PC-9 (cell line): Measurements from ENCODE around the gene NTM. TPM values are rescaled to one million over a fixed set of nuclear protein-coding genes. Genes with fewer than 3 reads are reported as not detected.

Experiments
- BruUV-seq: library from RNA; stranded (reverse); fragments of 400-500 nt; replicated peaks from 2 replicates; lab custom pipeline; 2021; lab: Mats Ljungman, UMichigan
- CTCF ChIA-PET: fragments of 300-600 bp; sonication (Branson Sonifier 250); formaldehyde crosslinking; loops from one replicate; lab custom pipeline; 2022; ENCODE audit warnings: antibody characterized with exemption; lab: Charles Lee
- POLR2A ChIA-PET: fragments of 300-600 bp; sonication (Branson Sonifier 250); formaldehyde crosslinking; loops from one replicate; lab custom pipeline; 2022; ENCODE audit warnings: antibody characterized with exemption; ENCODE audit not compliant: unreplicated experiment; lab: Charles Lee
- DNase-seq, 2 experiments: peaks; one replicate each; pipeline versions ENCODE4 v3.0.0 to v3.0.0-alpha.2; 2015 to 2022; ENCODE audit warnings: mixed read lengths in 1 of 2
- H2AFZ ChIP-seq: fragments of 200-600 bp; sonication (generic); 2 replicates; pipeline ENCODE4 v1.8.1; 2017; ENCODE audit warnings: antibody characterized with exemption
- H3F3A ChIP-seq: fragments of 200-600 bp; sonication (generic); 2 replicates; pipeline ENCODE4 v1.8.1; 2017; ENCODE audit warnings: antibody characterized with exemption, mild to moderate bottlenecking, low read depth; ENCODE audit not compliant: insufficient read depth
- H3K27ac ChIP-seq: fragments of 200-600 bp; sonication (generic); 2 replicates; pipeline ENCODE4 v1.6.1; 2016; ENCODE audit warnings: mixed run types
- H3K27me3 ChIP-seq: fragments of 200-600 bp; sonication (generic); 2 replicates; pipeline ENCODE4 v1.6.1; 2016; ENCODE audit warnings: low read depth, mixed run types; ENCODE audit not compliant: insufficient read depth
- H3K36me3 ChIP-seq: fragments of 200-600 bp; sonication (generic); 2 replicates; pipeline ENCODE4 v1.6.1; 2016; ENCODE audit warnings: low read depth, mixed run types
- H3K4me1 ChIP-seq: fragments of 200-600 bp; sonication (generic); replicated peaks from 2 replicates; pipeline ENCODE4 v1.6.1; 2016; ENCODE audit warnings: mixed run types; ENCODE audit not compliant: insufficient read depth
- H3K4me2 ChIP-seq: fragments of 200-600 bp; sonication (generic); 2 replicates; pipeline ENCODE4 v1.6.1; 2017; ENCODE audit warnings: mixed run types
- H3K4me3 ChIP-seq: fragments of 200-600 bp; sonication (generic); 2 replicates; pipeline ENCODE4 v1.6.1; 2016; ENCODE audit warnings: mixed run types
- H3K79me2 ChIP-seq: fragments of 200-600 bp; sonication (generic); 2 replicates; pipeline ENCODE4 v1.6.1; 2017; ENCODE audit warnings: low read depth, mixed run types
- H3K9me2 ChIP-seq: fragments of 200-600 bp; sonication (generic); 2 replicates; pipeline ENCODE4 v1.8.1; 2017; ENCODE audit warnings: mild to moderate bottlenecking; ENCODE audit not compliant: insufficient read depth
- H3K9me3 ChIP-seq: fragments of 200-600 bp; sonication (generic); 2 replicates; pipeline ENCODE4 v1.8.1; 2016; ENCODE audit warnings: low read depth; ENCODE audit not compliant: insufficient read depth
- H4K20me1 ChIP-seq: fragments of 200-600 bp; sonication (generic); 2 replicates; pipeline ENCODE4 v1.8.1; 2017; ENCODE audit not compliant: insufficient read depth
- EZH2 ChIP-seq: fragments of 200-600 bp; sonication (generic); IDR thresholded peaks from 2 replicates; pipeline ENCODE4 v1.8.0; 2017; ENCODE audit warnings: antibody characterized with exemption, low read depth
- intact Hi-C: fragments of 100-400 bp; cut with micrococcal nuclease; formaldehyde crosslinking; loops from one replicate; pipeline ENCODE4 v1.10.0; 2022; ENCODE audit not compliant: unreplicated experiment
- total RNA-seq: library from RNA; stranded (reverse); gene quantifications from 2 replicates; pipeline ENCODE4 v1.2.3, GENCODE V29; 2021
- TF ChIP-seq, protein P1 (sequence below): fragments of 200-600 bp; sonication (generic); conservative IDR thresholded peaks from 2 replicates; pipeline ENCODE4 v1.6.1; 2017; ENCODE audit warnings: mixed run types, antibody characterized with exemption, mild to moderate bottlenecking, moderate library complexity

NTM gene
- total RNA-seq, 1 experiment from 2014 or later = not detected

DNA sequence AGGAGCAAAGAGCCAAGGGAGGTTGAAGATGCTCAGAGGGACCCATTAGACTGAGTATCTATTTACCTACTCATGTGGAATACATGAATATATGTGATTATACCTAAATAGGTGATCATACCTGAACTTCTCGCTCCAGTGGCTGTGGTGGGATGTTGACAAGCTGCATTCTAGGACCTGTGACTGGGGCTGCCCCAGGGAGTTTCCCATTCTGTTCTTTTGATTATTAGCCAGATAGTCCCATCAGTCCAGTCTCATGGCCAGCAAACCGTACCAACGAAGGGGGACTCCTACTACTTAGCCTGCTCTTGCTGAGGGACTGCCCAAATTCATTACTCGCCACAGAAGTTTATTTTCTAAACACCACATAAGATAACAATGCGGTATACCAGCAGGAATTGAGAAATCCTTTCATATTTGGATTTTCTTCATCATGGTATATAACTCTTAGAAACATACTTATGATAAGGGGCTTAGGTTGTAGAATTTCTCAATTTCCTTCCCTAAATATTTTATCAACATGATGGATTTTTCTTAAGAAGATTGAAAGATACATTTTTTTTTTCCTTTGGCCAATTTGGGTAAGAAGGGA, 273.9 kb downstream of the NTM start:
- H3F3A ChIP-seq = no peaks in the 10 kb centered on the region
- no peaks in the 10 kb centered on the region for H3K79me2 ChIP-seq
- intact Hi-C loops = no loop called here
- H3K27ac ChIP-seq = no peak overlapping the region
- no peak overlapping the region for H3K4me3 ChIP-seq
- no peak overlapping the region for H2AFZ ChIP-seq
- no peak for TF ChIP-seq EZH2
- TF ChIP-seq, protein P1, sequence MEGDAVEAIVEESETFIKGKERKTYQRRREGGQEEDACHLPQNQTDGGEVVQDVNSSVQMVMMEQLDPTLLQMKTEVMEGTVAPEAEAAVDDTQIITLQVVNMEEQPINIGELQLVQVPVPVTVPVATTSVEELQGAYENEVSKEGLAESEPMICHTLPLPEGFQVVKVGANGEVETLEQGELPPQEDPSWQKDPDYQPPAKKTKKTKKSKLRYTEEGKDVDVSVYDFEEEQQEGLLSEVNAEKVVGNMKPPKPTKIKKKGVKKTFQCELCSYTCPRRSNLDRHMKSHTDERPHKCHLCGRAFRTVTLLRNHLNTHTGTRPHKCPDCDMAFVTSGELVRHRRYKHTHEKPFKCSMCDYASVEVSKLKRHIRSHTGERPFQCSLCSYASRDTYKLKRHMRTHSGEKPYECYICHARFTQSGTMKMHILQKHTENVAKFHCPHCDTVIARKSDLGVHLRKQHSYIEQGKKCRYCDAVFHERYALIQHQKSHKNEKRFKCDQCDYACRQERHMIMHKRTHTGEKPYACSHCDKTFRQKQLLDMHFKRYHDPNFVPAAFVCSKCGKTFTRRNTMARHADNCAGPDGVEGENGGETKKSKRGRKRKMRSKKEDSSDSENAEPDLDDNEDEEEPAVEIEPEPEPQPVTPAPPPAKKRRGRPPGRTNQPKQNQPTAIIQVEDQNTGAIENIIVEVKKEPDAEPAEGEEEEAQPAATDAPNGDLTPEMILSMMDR = no peak
- H4K20me1 ChIP-seq = no peaks in the 10 kb centered on the region
- no peaks in the 10 kb centered on the region for H3K4me1 ChIP-seq
- ChIA-PET CTCF (no interaction called here), POLR2A (no interaction called here)
- peaks cover 83% of the 10 kb centered on the region for H3K27me3 ChIP-seq
- H3K9me2 ChIP-seq = no peaks in the 10 kb centered on the region
- no peaks in the 10 kb centered on the region for H3K9me3 ChIP-seq
- H3K4me2 ChIP-seq = no peak overlapping the region
- BruUV-seq = no TSS peak
- DNase-seq = no peak
- H3K36me3 ChIP-seq = no peaks in the 10 kb centered on the region

DNA sequence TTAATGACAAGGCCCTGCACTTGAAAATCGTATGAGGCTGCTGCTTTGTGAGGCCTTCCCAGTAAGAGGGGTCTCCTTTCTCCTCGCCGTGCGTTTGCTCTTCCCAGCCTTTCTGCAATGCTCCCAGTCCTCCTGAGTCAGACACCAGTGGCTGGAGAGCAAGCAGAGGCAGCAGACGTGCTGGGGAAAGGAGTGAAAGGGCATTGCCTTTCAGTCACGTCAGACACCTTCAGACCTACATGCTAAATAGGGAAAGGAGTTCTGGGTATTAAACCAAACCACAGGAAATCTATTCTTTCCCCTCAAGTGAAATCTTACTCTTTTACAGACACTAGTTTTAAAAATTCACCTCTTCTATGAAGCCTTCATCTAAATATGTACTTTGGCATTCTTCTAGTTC, 274.8 kb downstream of the NTM start:
- no peaks in the 10 kb centered on the region for H3K9me2 ChIP-seq
- no peaks in the 10 kb centered on the region for H3K9me3 ChIP-seq
- no peak overlapping the region for H3K4me3 ChIP-seq
- H3K79me2 ChIP-seq = no peaks in the 10 kb centered on the region
- H3K4me2 ChIP-seq = no peak overlapping the region
- TF ChIP-seq EZH2 = no peak
- TF ChIP-seq, protein P1 = no peak
- H3K27ac ChIP-seq = no peak overlapping the region
- BruUV-seq = no TSS peak
- no peaks in the 10 kb centered on the region for H3F3A ChIP-seq
- no peaks in the 10 kb centered on the region for H3K36me3 ChIP-seq
- ChIA-PET POLR2A (no interaction called here), CTCF (no interaction called here)
- intact Hi-C loops = no loop called here
- no peak for DNase-seq
- no peaks in the 10 kb centered on the region for H4K20me1 ChIP-seq
- H2AFZ ChIP-seq = no peak overlapping the region
- peaks cover 82% of the 10 kb centered on the region for H3K27me3 ChIP-seq
- H3K4me1 ChIP-seq = no peaks in the 10 kb centered on the region

DNA sequence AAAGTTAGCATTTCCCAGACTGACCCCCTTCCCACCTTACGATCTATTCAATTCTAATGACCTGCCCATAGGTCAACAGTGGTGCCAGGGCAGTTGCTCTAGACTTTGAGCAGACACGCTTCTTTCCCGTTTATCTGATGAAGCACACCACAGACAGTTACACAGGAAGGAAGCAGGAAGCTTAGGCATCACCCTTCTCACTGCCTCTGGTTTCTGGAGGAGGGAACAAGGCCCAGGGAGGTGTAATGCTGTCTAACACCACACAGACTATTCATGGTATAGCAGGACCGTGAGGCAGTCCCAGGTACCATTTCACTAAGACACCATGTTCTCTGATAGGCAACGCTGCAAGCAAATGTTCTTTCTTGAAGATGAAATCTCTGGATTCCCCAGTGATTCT, 279.4 kb downstream of the NTM start:
- Histone ChIP-seq H3K36me3 (no peaks in the 10 kb centered on the region), H4K20me1 (no peaks in the 10 kb centered on the region), H2AFZ (no peak overlapping the region), H3K9me3 (no peaks in the 10 kb centered on the region), H3K9me2 (no peaks in the 10 kb centered on the region), H3K4me3 (no peak overlapping the region), H3K27ac (no peak overlapping the region), H3K4me1 (no peaks in the 10 kb centered on the region), H3K4me2 (no peak overlapping the region), H3F3A (no peaks in the 10 kb centered on the region), H3K27me3 (peaks cover 84% of the 10 kb centered on the region), H3K79me2 (no peaks in the 10 kb centered on the region)
- BruUV-seq = no TSS peak
- CTCF ChIA-PET = no interaction called here
- intact Hi-C loops = no loop called here
- no peak for TF ChIP-seq EZH2
- TF ChIP-seq, protein P1 = no peak
- POLR2A ChIA-PET = no interaction called here
- DNase-seq = no peak
